ENCODE results near the gene ZNF525. TPM values are rescaled to one million over a fixed set of nuclear protein-coding genes. Genes with fewer than 3 reads are reported as not detected.

The ZNF525 gene
- 0.19 to 0.45 TPM (median 0.29 TPM) in 5 replicates for total RNA-seq (2022; extraction: Qiagen RNA extraction; ENCODE audit: low read depth)

DNA sequence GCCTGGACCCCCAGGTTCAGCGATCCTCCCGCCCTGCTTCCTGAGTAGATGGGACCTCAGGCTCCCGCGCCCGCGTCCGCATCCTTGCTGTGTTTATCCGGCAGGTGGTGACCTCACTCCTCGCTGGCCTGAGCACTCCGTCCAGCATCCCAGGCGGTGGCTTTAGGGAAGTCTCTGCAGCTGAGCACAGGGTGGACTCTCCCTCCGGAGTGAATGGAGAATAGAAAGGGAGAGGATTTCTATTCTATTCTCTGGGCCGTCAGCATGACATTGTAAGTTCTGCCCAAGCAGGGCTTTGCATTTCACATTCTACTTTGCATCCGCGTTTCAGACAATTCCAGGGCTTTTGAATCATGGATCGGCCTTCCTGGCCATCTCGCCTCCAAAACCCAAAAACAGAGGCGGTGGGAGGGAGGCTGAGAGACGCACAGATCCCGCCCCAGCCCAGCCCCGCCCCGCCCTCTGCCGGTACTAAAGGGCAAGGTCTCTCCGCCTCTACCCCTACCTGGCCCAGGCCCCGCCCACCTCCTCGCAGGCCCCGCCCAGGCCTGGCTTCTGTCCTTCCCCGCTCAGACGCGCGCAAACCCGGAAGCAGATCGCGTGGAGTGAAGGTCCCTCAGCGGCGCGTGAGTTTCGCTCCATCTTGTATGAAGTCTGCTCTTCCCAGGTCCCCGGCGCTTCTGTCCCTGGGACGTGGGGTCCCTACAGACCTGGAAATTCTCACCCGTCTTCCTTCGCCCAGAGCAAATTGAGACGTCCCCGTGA is at the start of gene ZNF525:
Gene ZNF525 (plus strand): TSS at position 572 of the 765 bp plus-strand sequence. CDS start 6,577 bp downstream, outside the sequence.

DNA sequence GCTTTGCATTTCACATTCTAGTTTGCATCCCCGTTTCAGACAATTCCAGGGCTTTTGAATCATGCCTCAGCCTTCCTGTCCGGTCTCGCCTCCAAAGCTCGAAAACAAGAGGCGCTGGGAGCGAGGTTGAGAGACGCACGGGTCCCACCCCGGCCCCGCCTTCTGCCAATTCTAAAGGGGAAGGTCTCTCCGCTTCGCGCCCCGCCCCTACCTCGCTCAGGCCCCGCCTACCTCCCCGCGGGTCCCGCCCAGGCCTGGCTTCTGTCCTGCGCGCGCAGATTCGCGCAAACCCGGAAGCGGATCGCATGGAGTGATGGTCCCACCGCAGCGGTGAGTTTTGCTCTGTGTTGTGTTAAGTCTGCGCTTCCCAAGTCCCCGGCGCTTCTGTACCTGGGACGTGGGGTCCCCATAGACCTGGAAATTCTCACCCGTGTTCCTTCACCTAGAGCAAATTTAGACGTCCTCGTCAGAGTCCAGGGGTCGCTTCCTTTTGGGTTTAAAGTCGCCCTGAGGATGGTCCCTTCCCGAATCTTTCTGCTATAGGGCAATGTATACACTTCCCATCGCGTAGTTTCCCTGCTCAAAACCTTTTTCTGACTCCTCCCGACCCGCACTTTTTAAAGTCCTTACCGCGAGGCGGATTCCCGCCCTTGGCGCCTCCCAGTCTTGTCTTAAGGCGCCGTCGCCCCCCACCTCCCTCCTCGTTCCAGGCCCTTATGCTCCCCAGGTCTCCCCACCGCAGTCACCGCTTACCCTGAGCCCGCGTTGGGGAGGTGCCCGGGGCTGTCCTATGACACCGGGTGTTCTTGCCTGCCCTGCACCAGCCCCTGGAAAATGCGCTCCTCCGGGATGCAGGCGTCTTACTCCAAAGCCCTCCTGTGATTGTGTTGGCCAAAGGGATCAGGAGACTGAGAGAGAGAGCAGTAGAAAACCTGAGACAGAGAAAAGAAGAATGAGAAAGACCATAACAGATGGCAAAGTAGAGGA is 31.7 kb upstream of the ZNF525 start, which contains the start of gene ZNF845:
Gene ZNF845 (plus strand): TSS at position 287 of the 987 bp plus-strand sequence. CDS start 7,559 bp downstream, outside the sequence.

DNA sequence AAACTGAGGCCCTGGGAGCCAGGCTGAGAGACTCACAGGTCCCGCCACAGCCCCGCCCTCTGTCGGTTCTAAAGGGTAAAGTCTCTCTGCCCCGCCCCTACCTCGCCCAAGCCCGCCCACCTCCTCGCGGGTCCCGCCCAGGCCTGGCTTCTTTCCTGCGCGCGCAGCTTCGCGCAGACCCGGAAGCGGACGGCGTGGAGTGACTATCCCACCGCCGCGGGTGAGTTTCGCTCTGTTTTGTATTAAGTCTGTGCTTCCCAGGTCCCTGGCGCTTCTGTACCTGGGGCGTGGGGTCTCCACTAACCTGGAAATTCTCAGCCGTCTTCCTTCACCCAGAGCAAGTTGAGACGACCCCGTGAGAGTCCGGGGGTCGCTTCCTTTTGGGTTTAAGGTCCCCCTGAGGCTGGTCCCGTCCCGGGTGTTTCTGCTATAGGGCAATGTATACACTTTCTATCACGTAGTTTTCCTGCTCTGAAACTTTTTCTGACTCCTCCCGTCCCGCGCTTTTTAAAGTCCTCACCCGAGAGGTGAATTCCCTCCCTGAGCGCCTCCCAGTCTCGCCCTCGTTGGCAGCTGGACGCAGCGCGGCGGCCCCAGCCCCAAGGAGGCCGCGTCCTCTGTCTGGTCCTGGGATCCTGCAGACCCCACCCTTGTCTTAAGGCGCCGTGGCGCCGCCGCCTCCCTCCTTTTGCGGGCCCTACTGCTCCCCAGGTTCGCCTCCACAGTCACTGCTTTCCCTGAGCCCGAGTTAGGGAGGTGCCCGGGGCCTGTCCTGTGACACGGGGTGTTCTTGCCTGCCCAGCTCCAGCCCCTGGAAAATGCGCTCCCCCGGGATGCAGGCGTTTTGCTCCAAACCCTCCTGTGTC is 29.7 kb downstream of the ZNF525 start, which contains the start of gene ZNF765:
Gene ZNF765 (plus strand): TSS at position 176 of the 866 bp plus-strand sequence. CDS start 2,867 bp downstream, outside the sequence.

DNA sequence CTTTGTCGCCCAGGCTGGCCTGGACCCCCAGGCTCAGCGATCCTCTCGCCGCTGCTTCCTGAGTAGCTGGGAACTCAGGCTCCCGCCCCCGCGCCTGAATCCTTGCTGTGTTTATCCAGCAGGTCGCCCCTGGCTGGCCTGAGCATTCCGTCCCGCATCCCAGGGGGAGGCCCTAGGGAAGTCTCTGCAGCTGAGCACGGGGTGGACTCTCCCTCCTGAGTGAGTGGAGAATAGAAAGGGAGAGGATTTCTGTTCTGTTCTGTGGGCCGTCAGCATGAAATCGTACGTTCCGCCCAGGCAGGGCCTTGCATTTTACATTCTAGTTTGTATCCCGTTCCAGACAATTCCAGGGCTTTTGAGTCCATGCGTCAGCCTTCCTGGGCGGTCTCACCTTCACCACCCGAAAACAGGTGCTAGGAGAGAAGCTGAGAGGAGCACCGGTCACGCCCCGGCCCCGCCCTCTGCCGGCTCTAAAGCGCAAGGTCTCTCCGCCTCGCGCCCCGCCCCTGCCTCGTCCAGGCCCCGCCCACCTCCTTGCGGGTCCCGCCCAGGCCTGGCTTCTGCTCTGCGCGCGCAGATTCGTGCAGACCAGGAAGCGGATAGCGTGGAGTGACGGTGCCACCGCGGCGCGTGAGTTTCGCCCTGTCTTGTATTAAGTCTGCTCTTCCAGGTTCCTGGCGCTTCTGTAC is 66.0 kb downstream of the ZNF525 start, which contains the start of gene ZNF761:
Gene ZNF761 (plus strand): TSS at position 586 of the 689 bp plus-strand sequence. CDS start 15,285 bp downstream, outside the sequence.

Other genes starting within 250 kb of the ZNF525 start
- gene ZNF415, start 232.8 kb upstream of the ZNF525 start, total RNA-seq (2022; extraction: Qiagen RNA extraction; ENCODE audit: low read depth) = not detected in 5 replicates
- gene ZNF347, start 206.7 kb upstream of the ZNF525 start, total RNA-seq (2022; extraction: Qiagen RNA extraction; ENCODE audit: low read depth) = not detected in 5 replicates
- not detected in 5 replicates for gene ZNF665, start 172.3 kb upstream of the ZNF525 start, total RNA-seq (2022; extraction: Qiagen RNA extraction; ENCODE audit: low read depth)
- gene ZNF677, start 110.8 kb upstream of the ZNF525 start, total RNA-seq (2022; extraction: Qiagen RNA extraction; ENCODE audit: low read depth) = not detected in 5 replicates
- not detected in 5 replicates for gene VN1R2, start 107.4 kb upstream of the ZNF525 start, total RNA-seq (2022; extraction: Qiagen RNA extraction; ENCODE audit: low read depth)
- gene VN1R4, start 98.0 kb upstream of the ZNF525 start, total RNA-seq (2022; extraction: Qiagen RNA extraction; ENCODE audit: low read depth) = not detected in 5 replicates
- gene ZNF845, start 32.0 kb upstream of the ZNF525 start, total RNA-seq (2022; extraction: Qiagen RNA extraction; ENCODE audit: low read depth) = 3.5 to 4.6 TPM (median 4.2 TPM) in 5 replicates
- 3.8 to 5.0 TPM (median 4.6 TPM) in 5 replicates for gene ZNF765, start 29.4 kb downstream of the ZNF525 start, total RNA-seq (2022; extraction: Qiagen RNA extraction; ENCODE audit: low read depth)
- 7.1 to 9.0 TPM (median 8.7 TPM) in 5 replicates for gene ZNF761, start 66.3 kb downstream of the ZNF525 start, total RNA-seq (2022; extraction: Qiagen RNA extraction; ENCODE audit: low read depth)
- gene ZNF813, start 102.0 kb downstream of the ZNF525 start, total RNA-seq (2022; extraction: Qiagen RNA extraction; ENCODE audit: low read depth) = 0.16 to 0.80 TPM (median 0.26 TPM) in 5 replicates
- 12.5 to 16.7 TPM (median 13.6 TPM) in 5 replicates for gene ZNF331, start 172.4 kb downstream of the ZNF525 start, total RNA-seq (2022; extraction: Qiagen RNA extraction; ENCODE audit: low read depth)

All from A549 treated with DMSO at 1 μM for 4 hours (cell line).